Measurements from ENCODE around the gene RINL.

DNA sequence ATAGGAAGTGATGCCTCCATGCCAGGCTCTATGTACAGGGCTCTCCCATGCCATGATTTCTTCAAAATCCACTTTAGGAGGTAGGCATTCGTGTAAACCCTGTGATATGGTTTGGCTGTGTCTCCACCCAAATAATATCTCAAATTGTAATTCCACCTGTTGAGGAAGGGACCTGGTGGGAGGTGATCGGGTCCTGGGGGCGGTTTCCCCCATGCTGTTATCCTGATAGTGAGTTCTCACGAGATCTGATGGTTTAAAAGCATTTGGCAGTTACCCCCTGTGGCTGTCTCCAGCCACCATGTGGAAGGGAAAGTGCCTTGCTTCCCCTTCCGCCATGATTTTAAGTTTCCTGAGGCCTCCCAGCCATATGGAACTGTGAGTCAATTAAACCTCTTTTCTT, 44.4 kb upstream of the RINL start:
- TF ChIP-seq, protein P1, sequence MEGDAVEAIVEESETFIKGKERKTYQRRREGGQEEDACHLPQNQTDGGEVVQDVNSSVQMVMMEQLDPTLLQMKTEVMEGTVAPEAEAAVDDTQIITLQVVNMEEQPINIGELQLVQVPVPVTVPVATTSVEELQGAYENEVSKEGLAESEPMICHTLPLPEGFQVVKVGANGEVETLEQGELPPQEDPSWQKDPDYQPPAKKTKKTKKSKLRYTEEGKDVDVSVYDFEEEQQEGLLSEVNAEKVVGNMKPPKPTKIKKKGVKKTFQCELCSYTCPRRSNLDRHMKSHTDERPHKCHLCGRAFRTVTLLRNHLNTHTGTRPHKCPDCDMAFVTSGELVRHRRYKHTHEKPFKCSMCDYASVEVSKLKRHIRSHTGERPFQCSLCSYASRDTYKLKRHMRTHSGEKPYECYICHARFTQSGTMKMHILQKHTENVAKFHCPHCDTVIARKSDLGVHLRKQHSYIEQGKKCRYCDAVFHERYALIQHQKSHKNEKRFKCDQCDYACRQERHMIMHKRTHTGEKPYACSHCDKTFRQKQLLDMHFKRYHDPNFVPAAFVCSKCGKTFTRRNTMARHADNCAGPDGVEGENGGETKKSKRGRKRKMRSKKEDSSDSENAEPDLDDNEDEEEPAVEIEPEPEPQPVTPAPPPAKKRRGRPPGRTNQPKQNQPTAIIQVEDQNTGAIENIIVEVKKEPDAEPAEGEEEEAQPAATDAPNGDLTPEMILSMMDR (conservative IDR thresholded peaks at IDR 0.05; ENCODE audit: low read depth, low read length), result no peak
- TF ChIP-seq, protein P2, sequence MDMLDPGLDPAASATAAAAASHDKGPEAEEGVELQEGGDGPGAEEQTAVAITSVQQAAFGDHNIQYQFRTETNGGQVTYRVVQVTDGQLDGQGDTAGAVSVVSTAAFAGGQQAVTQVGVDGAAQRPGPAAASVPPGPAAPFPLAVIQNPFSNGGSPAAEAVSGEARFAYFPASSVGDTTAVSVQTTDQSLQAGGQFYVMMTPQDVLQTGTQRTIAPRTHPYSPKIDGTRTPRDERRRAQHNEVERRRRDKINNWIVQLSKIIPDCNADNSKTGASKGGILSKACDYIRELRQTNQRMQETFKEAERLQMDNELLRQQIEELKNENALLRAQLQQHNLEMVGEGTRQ (IDR thresholded peaks at IDR 0.05; ENCODE audit: low read depth, low read length), result no peak
- TF ChIP-seq CHD1 (IDR thresholded peaks at IDR 0.05; ENCODE audit: low read depth, low read length) (no peak), CEBPB (IDR thresholded peaks at IDR 0.05; ENCODE audit: low read depth, low read length) (no peak), MXI1 (IDR thresholded peaks at IDR 0.05; ENCODE audit: borderline replicate concordance, low read depth, low read length) (no peak), MAFK (IDR thresholded peaks at IDR 0.05; ENCODE audit: low read depth, low read length) (no peak), RAD21 (IDR thresholded peaks at IDR 0.05; ENCODE audit: low read length) (no peak), MAZ (IDR thresholded peaks at IDR 0.05; ENCODE audit: borderline replicate concordance, low read depth, low read length) (no peak), BHLHE40 (IDR thresholded peaks at IDR 0.05; ENCODE audit: low read depth, low read length) (no peak), RFX5 (IDR thresholded peaks at IDR 0.05; ENCODE audit: low read depth, low read length) (no peak), SMC3 (IDR thresholded peaks at IDR 0.05; ENCODE audit: low read depth, low read length) (no peak), POLR2A (IDR thresholded peaks at IDR 0.05; ENCODE audit: low read depth, low read length) (no peak), NFE2L2 (IDR thresholded peaks at IDR 0.05; ENCODE audit: low read depth, low read length) (no peak)
